Esophagus squamous epithelium (tissue), 5 donors: Measurements from ENCODE around the gene MPL. TPM values are rescaled to one million over a fixed set of nuclear protein-coding genes. Genes with fewer than 3 reads are reported as not detected.

Experiments used
- DNase-seq: peaks from one replicate; lab custom pipeline; 2025; lab: John Stamatoyannopoulos, UW
- H3K27ac ChIP-seq, 4 donors: fragments of 200-600 bp; sonication (generic); one replicate each; pipeline ENCODE4 v1.5.1; 2016 to 2019; ENCODE audit warnings: mild to moderate bottlenecking in 1 of 4
- H3K27me3 ChIP-seq, 4 donors: fragments of 200-600 bp; sonication (generic); 1 replicate in 3 of 4; 2 replicates in 1 of 4; pipeline versions ENCODE4 v1.5.1 to v1.6.0; 2017 to 2021; ENCODE audit warnings: antibody characterized with exemption in 1 of 4
- H3K36me3 ChIP-seq, 3 donors: fragments of 200-600 bp; sonication (generic); one replicate each; pipeline ENCODE4 v1.5.1; 2016 to 2019
- H3K4me1 ChIP-seq, 3 donors: fragments of 200-600 bp; sonication (generic); one replicate each; pipeline ENCODE4 v1.5.1; 2017 to 2019
- H3K4me3 ChIP-seq, 4 donors: fragments of 200-600 bp; sonication (generic); 1 replicate in 3 of 4; 2 replicates in 1 of 4; pipeline ENCODE4 v1.5.1; 2016 to 2019; ENCODE audit warnings: mild to moderate bottlenecking in 2 of 4, moderate library complexity in 1 of 4
- H3K9me3 ChIP-seq, 3 donors: fragments of 200-600 bp; sonication (generic); one replicate each; pipeline ENCODE4 v1.5.1; 2016 to 2019
- POLR2A ChIP-seq, 4 donors: fragments of 450-650 bp; IDR thresholded peaks; one replicate each; pipeline ENCODE4 v1.6.1; 2017; ENCODE audit warnings: antibody characterized with exemption in 4 of 4, mild to moderate bottlenecking in 4 of 4, moderate library complexity in 3 of 4
- WGBS, 2 donors: methylation state at CpG; one replicate each; pipeline ENCODE4 v1.1.5; 2018; 5-methylcytosine and 5-hydroxymethylcytosine counted together
- intact Hi-C: fragments of 100-400 bp; cut with DNase I; formaldehyde crosslinking; loops from one replicate; pipeline ENCODE4 v1.15.0; 2022
- total RNA-seq, 4 donors: library from RNA; depleted of rRNA; stranded (reverse); fragments of >200 nt; gene quantifications; one replicate each; pipeline ENCODE4 v1.1.0, GENCODE V29; 2016
- TF ChIP-seq, protein P1 (sequence below), 6 experiments: fragments of 450-650 bp in 4 of 6; fragments of 200-600 bp in 2 of 6; sonication (generic) in 2 of 6; IDR thresholded peaks; one replicate each; pipeline ENCODE4 v1.5.1; 2016 to 2019; ENCODE audit warnings: antibody characterized with exemption in 6 of 6, mild to moderate bottlenecking in 4 of 6, moderate library complexity in 4 of 6
- donor health status: DM: yes; HTN: yes; CAD: no.

Gene MPL
- total RNA-seq, 4 donors from 2014 or later, result not detected

GRCh38 chr1:43372172-43372571 lies 34.6 kb downstream of the MPL start:
- TF ChIP-seq, protein P1, sequence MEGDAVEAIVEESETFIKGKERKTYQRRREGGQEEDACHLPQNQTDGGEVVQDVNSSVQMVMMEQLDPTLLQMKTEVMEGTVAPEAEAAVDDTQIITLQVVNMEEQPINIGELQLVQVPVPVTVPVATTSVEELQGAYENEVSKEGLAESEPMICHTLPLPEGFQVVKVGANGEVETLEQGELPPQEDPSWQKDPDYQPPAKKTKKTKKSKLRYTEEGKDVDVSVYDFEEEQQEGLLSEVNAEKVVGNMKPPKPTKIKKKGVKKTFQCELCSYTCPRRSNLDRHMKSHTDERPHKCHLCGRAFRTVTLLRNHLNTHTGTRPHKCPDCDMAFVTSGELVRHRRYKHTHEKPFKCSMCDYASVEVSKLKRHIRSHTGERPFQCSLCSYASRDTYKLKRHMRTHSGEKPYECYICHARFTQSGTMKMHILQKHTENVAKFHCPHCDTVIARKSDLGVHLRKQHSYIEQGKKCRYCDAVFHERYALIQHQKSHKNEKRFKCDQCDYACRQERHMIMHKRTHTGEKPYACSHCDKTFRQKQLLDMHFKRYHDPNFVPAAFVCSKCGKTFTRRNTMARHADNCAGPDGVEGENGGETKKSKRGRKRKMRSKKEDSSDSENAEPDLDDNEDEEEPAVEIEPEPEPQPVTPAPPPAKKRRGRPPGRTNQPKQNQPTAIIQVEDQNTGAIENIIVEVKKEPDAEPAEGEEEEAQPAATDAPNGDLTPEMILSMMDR (IDR thresholded peaks at IDR 0.05), result no peak
- TF ChIP-seq POLR2A (IDR thresholded peaks at IDR 0.05), result no peak
- H3K36me3 ChIP-seq, result no peaks in the 10 kb centered on the region
- WGBS, 2 donors, result 87 to 96% methylated on average over 5 of the region's 5 CpGs
- intact Hi-C loops, result no loop called here
- no peaks in the 10 kb centered on the region for H3K9me3 ChIP-seq
- H3K27ac ChIP-seq, result peak overlapping the region; percentile 9 to 77 (median 59)
- no peak overlapping the region for H3K4me3 ChIP-seq
- H3K27me3 ChIP-seq, result no peaks in the 10 kb centered on the region
- peaks cover 6 to 38% (median 20%) of the 10 kb centered on the region in 3 donors for H3K4me1 ChIP-seq
- DNase-seq, result no peak

- Histone ChIP-seq H3K4me1 (peaks cover 5 to 32% (median 20%) of the 10 kb centered on the region in 3 donors), H3K9me3 (no peaks in the 10 kb centered on the region), H3K27ac (peak overlapping the region; percentile 27 to 77 (median 59)), H3K4me3 (no peak overlapping the region), H3K36me3 (peaks cover 0 to 2% (median 0%) of the 10 kb centered on the region in 3 donors), H3K27me3 (no peaks in the 10 kb centered on the region)
- TF ChIP-seq, protein P1 (IDR thresholded peaks at IDR 0.05), result no peak
- no peak for TF ChIP-seq POLR2A (IDR thresholded peaks at IDR 0.05)
- no peak for DNase-seq
- 24 to 33% methylated on average over 4 of the region's 4 CpGs for WGBS, 2 donors
- intact Hi-C loops, result no loop called here
Observed at GRCh38 chr1:43373066-43373940, 35.7 kb downstream of the MPL start.

GRCh38 chr1:43376723-43377235 lies 39.2 kb downstream of the MPL start:
- Histone ChIP-seq H3K27me3 (no peaks in the 10 kb centered on the region), H3K9me3 (no peaks in the 10 kb centered on the region), H3K4me3 (no peak overlapping the region), H3K36me3 (peaks cover 0 to 25% (median 0%) of the 10 kb centered on the region in 3 donors), H3K4me1 (peaks cover 0 to 17% (median 11%) of the 10 kb centered on the region in 3 donors), H3K27ac (no peak overlapping the region)
- no peak for DNase-seq
- TF ChIP-seq POLR2A (IDR thresholded peaks at IDR 0.05), result no peak
- TF ChIP-seq, protein P1 (IDR thresholded peaks at IDR 0.05), result no peak
- 62 to 83% methylated on average over 7 of the region's 7 CpGs for WGBS, 2 donors
- intact Hi-C loops, result no loop called here

DNA sequence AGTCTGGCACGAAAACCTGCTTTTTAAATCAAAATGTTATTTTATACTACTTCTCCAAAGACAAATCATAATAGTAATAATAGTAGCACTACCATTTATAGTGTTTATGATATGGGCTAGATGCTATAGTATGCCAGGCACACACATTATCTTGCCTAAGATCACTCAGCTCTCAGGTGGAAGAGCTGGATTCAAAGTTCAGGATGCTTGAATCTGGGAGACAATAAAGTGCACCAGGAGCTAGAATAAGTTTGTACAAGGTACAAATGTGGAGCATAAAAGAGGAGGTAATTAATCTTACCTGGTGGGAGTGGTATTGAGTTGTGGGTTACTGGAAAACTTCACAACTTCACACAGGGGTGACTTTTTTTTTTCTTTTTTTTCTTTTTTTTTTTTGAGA lies 40.2 kb downstream of the MPL start:
- no peaks in the 10 kb centered on the region for H3K9me3 ChIP-seq
- TF ChIP-seq, protein P1 (IDR thresholded peaks at IDR 0.05), result no peak
- no peak for TF ChIP-seq POLR2A (IDR thresholded peaks at IDR 0.05)
- no peak overlapping the region for H3K27ac ChIP-seq
- peaks cover 0 to 35% (median under 1%) of the 10 kb centered on the region in 3 donors for H3K36me3 ChIP-seq
- no peak overlapping the region for H3K4me3 ChIP-seq
- H3K4me1 ChIP-seq, result peaks cover 0 to 12% (median 9%) of the 10 kb centered on the region in 3 donors
- no peaks in the 10 kb centered on the region for H3K27me3 ChIP-seq
- DNase-seq, result no peak
- WGBS, 2 donors, result 89 to 91% methylated on average over 1 of the region's 1 CpG
- intact Hi-C loops, result no loop called here

DNA sequence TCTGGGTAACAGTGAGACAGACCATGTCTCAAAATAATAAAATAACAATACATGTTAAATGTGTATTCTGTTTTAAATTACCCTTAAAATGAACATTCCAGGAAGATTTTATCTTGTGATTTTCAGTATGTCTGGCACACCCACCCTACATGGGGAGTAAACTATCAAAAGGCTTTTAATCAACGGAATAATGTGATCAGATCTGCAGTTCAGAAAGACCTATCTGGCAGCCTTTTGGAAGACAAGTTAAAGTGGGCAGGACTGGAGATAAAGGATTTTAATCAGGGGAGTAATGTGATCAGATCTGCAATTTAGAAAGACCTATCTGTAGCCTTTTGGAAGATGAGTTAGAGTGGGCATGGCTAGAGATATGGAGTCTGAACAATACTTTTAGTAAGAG lies 41.9 kb downstream of the MPL start:
- H3K27ac ChIP-seq, result no peak overlapping the region
- intact Hi-C loops, result no loop called here
- peaks cover 3 to 52% (median 14%) of the 10 kb centered on the region in 3 donors for H3K36me3 ChIP-seq
- 94 to 96% methylated on average over 1 of the region's 1 CpG for WGBS, 2 donors
- TF ChIP-seq POLR2A (IDR thresholded peaks at IDR 0.05), result no peak
- TF ChIP-seq, protein P1 (IDR thresholded peaks at IDR 0.05), result no peak
- DNase-seq, result no peak
- no peak overlapping the region for H3K4me3 ChIP-seq
- H3K27me3 ChIP-seq, result no peaks in the 10 kb centered on the region
- no peaks in the 10 kb centered on the region for H3K4me1 ChIP-seq
- H3K9me3 ChIP-seq, result no peaks in the 10 kb centered on the region
